Spleen (tissue), 11 donors: ENCODE measurements around the gene SLC10A1. TPM values are rescaled to one million over a fixed set of nuclear protein-coding genes. Genes with fewer than 3 reads are reported as not detected.

Experiments
- DNase-seq: peaks from one replicate; pipeline ENCODE4 v3.0.0-alpha.2; 2020
- H3K27ac ChIP-seq, 8 donors: fragments of 200-600 bp; sonication (generic) in 7 of 8; 1 replicate in 4 of 8; 2 replicates in 4 of 8; pipeline versions ENCODE4 v1.5.0 to v1.8.0; 2016 to 2021; ENCODE audit warnings: inconsistent platforms in 4 of 8, mild to moderate bottlenecking in 4 of 8, moderate library complexity in 1 of 8
- H3K27me3 ChIP-seq, 7 donors: fragments of 200-600 bp; sonication (generic) in 6 of 7; replicated peaks in 1 of 7; 1 replicate in 4 of 7; 2 replicates in 3 of 7; pipeline versions ENCODE4 v1.5.0 to v1.8.0; 2016 to 2021; ENCODE audit warnings: inconsistent platforms in 3 of 7, mild to moderate bottlenecking in 1 of 7
- H3K36me3 ChIP-seq, 6 donors: fragments of 200-600 bp; sonication (generic) in 5 of 6; 1 replicate in 4 of 6; 2 replicates in 2 of 6; pipeline versions ENCODE4 v1.5.0 to v1.8.0; 2016 to 2021; ENCODE audit warnings: inconsistent platforms in 2 of 6
- H3K4me1 ChIP-seq, 6 donors: fragments of 200-600 bp; sonication (generic) in 5 of 6; 1 replicate in 3 of 6; 2 replicates in 3 of 6; pipeline versions ENCODE4 v1.5.0 to v1.8.0; 2016 to 2021; ENCODE audit warnings: inconsistent platforms in 3 of 6
- H3K4me3 ChIP-seq, 8 donors: fragments of 200-600 bp; sonication (generic) in 7 of 8; 1 replicate in 4 of 8; 2 replicates in 4 of 8; pipeline versions ENCODE4 v1.5.0 to v1.8.0; 2016 to 2021; ENCODE audit warnings: inconsistent platforms in 4 of 8, mild to moderate bottlenecking in 4 of 8, moderate library complexity in 2 of 8
- H3K9me3 ChIP-seq, 8 donors: fragments of 200-600 bp; sonication (generic) in 7 of 8; 1 replicate in 4 of 8; 2 replicates in 4 of 8; pipeline versions ENCODE4 v1.5.0 to v1.8.0; 2016 to 2021; ENCODE audit warnings: inconsistent platforms in 4 of 8
- POLR2A ChIP-seq, 3 donors: fragments of 450-650 bp; IDR thresholded peaks; one replicate each; pipeline ENCODE4 v1.5.1; 2017; ENCODE audit warnings: antibody characterized with exemption in 3 of 3, mild to moderate bottlenecking in 1 of 3
- POLR2AphosphoS5 ChIP-seq, 3 donors: sonication (generic); formaldehyde crosslinking; IDR thresholded peaks; one replicate each; pipeline ENCODE4 v1.5.1; 2017; ENCODE audit warnings: antibody characterized with exemption in 3 of 3
- WGBS, 5 donors: extraction: QIAGEN DNeasy Blood & Tissue Kit in 3 of 5; methylation state at CpG; one replicate each; pipeline versions ENCODE4 v1.1.5 to v1.1.7; 2013 to 2018; 5-methylcytosine and 5-hydroxymethylcytosine counted together
- intact Hi-C: fragments of 100-400 bp; cut with DNase I; formaldehyde crosslinking; loops from one replicate; pipeline ENCODE4 v1.15.0; 2023; ENCODE audit warnings: low total_unique reads
- polyA plus RNA-seq, 3 donors: library from polyadenylated mRNA; stranded (reverse); fragments of 200-250 nt; gene quantifications; one replicate each; pipeline ENCODE4 v1.2.1, GENCODE V29; 2013
- total RNA-seq, 7 donors: library from RNA; depleted of rRNA in 3 of 7; stranded (reverse); fragments of >200 nt in 3 of 7; fragmentation: NEBNext Ultra II Directional in 4 of 7; extraction: Animal tissue kit (Norgen Biotek cat#: 25700) in 4 of 7; gene quantifications; one replicate each; pipeline versions ENCODE4 v1.1.0 to v1.2.1, GENCODE V29; 2016 to 2021
- TF ChIP-seq, protein P1 (sequence below), 11 experiments: fragments of 200-600 bp in 7 of 11; fragments of 450-650 bp in 4 of 11; sonication (generic) in 4 of 11; IDR thresholded peaks in 8 of 11; conservative IDR thresholded peaks in 3 of 11; 1 replicate in 7 of 11; 2 replicates in 4 of 11; pipeline versions ENCODE4 v1.4.0 to v1.8.0; 2016 to 2021; ENCODE audit warnings: antibody characterized with exemption in 11 of 11, inconsistent platforms in 4 of 11, mild to moderate bottlenecking in 1 of 11
- donor health status: healthy with polysubstance abuse.
- donor health status: DM: no; HTN: no; CAD: no; lungs with moderate emphysema.
- donor health status: DM: no; HTN: no; CAD: no.
- donor health status: Bipolar disorder and iron deficiency.
- donor health status: healthy.
- donor health status: DM: no; HTN: no; CAD: no.
- donor health status: DM: yes; HTN: yes; CAD: no.

The SLC10A1 gene
- total and polyA plus RNA-seq, 10 donors, result not detected

DNA sequence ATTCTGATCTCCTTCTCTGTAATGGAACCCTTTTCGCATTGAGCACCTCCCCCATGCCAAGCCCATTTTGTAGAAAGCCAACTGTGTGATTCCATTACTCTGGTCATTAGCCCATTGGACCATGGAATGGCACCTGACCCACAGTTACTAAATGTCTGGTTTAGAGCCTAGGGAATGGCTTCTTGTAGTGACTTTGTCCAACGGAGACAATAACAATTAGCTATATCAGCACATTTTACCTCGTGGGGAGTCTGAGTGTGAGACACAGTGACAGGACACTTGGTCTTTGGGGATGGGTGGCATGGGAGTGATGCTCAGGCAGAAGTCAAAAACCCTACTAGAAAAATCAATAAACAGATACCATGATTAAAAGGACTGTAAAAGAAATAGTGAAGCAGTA lies 10.4 kb downstream of the SLC10A1 start:
- TF ChIP-seq, protein P1, sequence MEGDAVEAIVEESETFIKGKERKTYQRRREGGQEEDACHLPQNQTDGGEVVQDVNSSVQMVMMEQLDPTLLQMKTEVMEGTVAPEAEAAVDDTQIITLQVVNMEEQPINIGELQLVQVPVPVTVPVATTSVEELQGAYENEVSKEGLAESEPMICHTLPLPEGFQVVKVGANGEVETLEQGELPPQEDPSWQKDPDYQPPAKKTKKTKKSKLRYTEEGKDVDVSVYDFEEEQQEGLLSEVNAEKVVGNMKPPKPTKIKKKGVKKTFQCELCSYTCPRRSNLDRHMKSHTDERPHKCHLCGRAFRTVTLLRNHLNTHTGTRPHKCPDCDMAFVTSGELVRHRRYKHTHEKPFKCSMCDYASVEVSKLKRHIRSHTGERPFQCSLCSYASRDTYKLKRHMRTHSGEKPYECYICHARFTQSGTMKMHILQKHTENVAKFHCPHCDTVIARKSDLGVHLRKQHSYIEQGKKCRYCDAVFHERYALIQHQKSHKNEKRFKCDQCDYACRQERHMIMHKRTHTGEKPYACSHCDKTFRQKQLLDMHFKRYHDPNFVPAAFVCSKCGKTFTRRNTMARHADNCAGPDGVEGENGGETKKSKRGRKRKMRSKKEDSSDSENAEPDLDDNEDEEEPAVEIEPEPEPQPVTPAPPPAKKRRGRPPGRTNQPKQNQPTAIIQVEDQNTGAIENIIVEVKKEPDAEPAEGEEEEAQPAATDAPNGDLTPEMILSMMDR (IDR thresholded peaks at IDR 0.05 in 8 of 11, conservative IDR thresholded peaks at IDR 0.05 in 3 of 11), result no peak
- TF ChIP-seq POLR2AphosphoS5 (IDR thresholded peaks at IDR 0.05) (no peak), POLR2A (IDR thresholded peaks at IDR 0.05) (no peak)
- Histone ChIP-seq H3K4me1 (no peaks in the 10 kb centered on the region), H3K4me3 (no peak overlapping the region), H3K36me3 (peaks cover 0 to 45% (median 7%) of the 10 kb centered on the region in 6 donors), H3K9me3 (no peaks in the 10 kb centered on the region), H3K27me3 (no peaks in the 10 kb centered on the region), H3K27ac (no peak overlapping the region)
- WGBS, 5 donors, result 91 to 97% (median 93%) methylated on average over 3 of the region's 3 CpGs
- DNase-seq, result no peak
- intact Hi-C loops, result no loop called here

DNA sequence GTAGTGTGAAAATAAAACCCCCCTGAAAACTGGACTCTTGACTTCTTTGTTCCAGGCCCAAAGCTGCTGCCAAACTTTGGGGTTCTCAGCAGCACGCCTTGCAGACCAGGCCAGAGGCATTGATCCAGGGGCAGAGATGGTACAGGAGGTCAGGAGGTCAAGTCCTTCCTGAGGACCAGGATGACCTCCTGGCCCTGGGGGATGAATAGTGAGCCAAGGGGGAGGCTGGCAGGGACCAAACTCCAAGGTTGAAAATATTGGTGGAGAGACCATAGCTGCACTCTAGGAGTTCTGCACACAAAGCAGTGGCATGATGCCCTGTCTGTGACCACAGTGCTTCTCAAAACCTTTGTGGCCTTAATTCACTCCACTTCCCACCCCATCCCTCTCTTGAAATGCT lies 12.1 kb downstream of the SLC10A1 start:
- Histone ChIP-seq H3K9me3 (no peaks in the 10 kb centered on the region), H3K36me3 (peaks cover 0 to 62% (median 11%) of the 10 kb centered on the region in 6 donors), H3K27ac (no peak overlapping the region), H3K27me3 (no peaks in the 10 kb centered on the region), H3K4me3 (no peak overlapping the region), H3K4me1 (no peaks in the 10 kb centered on the region)
- WGBS, 5 donors, result 80 to 100% (median 94%) methylated on average over 1 of the region's 1 CpG
- intact Hi-C loops, result no loop called here
- TF ChIP-seq, protein P1 (IDR thresholded peaks at IDR 0.05 in 8 of 11, conservative IDR thresholded peaks at IDR 0.05 in 3 of 11), result no peak
- no peak for TF ChIP-seq POLR2AphosphoS5 (IDR thresholded peaks at IDR 0.05)
- TF ChIP-seq POLR2A (IDR thresholded peaks at IDR 0.05), result no peak
- DNase-seq, result no peak

DNA sequence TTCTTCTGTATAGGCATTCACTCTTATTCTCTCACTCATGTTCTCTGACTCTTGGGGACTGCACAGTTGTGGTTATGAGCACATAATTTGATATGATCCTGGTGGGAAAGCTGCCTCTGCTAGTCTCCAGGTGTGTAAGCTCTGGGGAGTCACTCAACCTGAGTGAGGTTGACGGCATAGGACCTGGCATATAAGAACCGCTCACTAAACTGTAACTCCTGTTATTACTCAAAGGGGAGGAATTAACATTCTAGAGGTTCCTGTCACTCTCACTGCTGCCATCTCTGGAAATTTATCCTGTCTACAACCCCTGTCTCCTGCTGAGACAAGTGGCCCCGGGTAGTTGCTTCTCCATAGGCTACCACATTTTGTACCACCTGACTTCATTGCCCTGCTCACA lies 16.1 kb downstream of the SLC10A1 start:
- DNase-seq, result no peak
- TF ChIP-seq, protein P1 (IDR thresholded peaks at IDR 0.05 in 8 of 11, conservative IDR thresholded peaks at IDR 0.05 in 3 of 11), result no peak
- TF ChIP-seq POLR2A (IDR thresholded peaks at IDR 0.05) (no peak), POLR2AphosphoS5 (IDR thresholded peaks at IDR 0.05) (no peak)
- Histone ChIP-seq H3K27ac (no peak overlapping the region), H3K36me3 (peaks cover 0 to 88% (median 42%) of the 10 kb centered on the region in 6 donors), H3K4me3 (no peak overlapping the region), H3K4me1 (peaks cover under 1 to 22% (median 12%) of the 10 kb centered on the region in 6 donors), H3K27me3 (no peaks in the 10 kb centered on the region), H3K9me3 (no peaks in the 10 kb centered on the region)
- WGBS, 5 donors, result 81 to 90% (median 84%) methylated on average over 3 of the region's 3 CpGs
- intact Hi-C loops, result no loop called here

DNA sequence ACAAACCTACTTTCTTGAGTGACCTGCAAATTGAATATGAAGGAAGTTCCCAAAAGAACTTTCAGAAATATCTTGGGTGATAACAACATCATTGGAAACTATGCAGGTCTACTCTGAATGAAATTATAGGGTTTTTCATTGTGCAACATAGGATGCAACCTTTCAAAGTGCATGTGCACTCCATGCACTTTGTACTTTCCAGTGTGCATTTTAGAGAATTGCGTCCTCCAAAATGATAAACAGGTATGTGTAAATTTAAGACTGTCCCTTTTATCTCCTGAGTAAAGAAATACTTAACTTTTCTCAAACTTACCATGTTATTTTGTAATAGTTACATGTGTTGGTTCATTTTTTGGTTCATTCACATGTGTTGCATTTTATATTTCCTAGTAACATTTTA lies 16.9 kb downstream of the SLC10A1 start:
- WGBS, 5 donors, result 94 to 100% (median 95%) methylated on average over 1 of the region's 1 CpG
- no peaks in the 10 kb centered on the region for H3K27me3 ChIP-seq
- H3K36me3 ChIP-seq, result peaks cover 0 to 88% (median 48%) of the 10 kb centered on the region in 6 donors
- no peak overlapping the region for H3K27ac ChIP-seq
- no peak overlapping the region for H3K4me3 ChIP-seq
- peaks cover 9 to 31% (median 19%) of the 10 kb centered on the region in 6 donors for H3K4me1 ChIP-seq
- DNase-seq, result no peak
- intact Hi-C loops, result no loop called here
- no peaks in the 10 kb centered on the region for H3K9me3 ChIP-seq
- TF ChIP-seq POLR2AphosphoS5 (IDR thresholded peaks at IDR 0.05) (no peak), POLR2A (IDR thresholded peaks at IDR 0.05) (no peak)
- TF ChIP-seq, protein P1 (IDR thresholded peaks at IDR 0.05 in 8 of 11, conservative IDR thresholded peaks at IDR 0.05 in 3 of 11), result no peak
